Spleen (tissue), 7 donors: ENCODE measurements around the gene OR2AJ1.

Source experiments
- CTCF ChIP-seq, 11 experiments: fragments of 200-600 bp in 7 of 11; fragments of 450-650 bp in 4 of 11; sonication (generic) in 4 of 11; IDR thresholded peaks in 8 of 11; conservative IDR thresholded peaks in 3 of 11; 1 replicate in 7 of 11; 2 replicates in 4 of 11; pipeline versions ENCODE4 v1.4.0 to v1.8.0; 2016 to 2021; ENCODE audit warnings: antibody characterized with exemption in 11 of 11, inconsistent platforms in 4 of 11, mild to moderate bottlenecking in 1 of 11
- POLR2AphosphoS5 ChIP-seq, 3 donors: sonication (generic); formaldehyde crosslinking; IDR thresholded peaks; one replicate each; pipeline ENCODE4 v1.5.1; 2017; ENCODE audit warnings: antibody characterized with exemption in 3 of 3
- donor health status: DM: no; HTN: no; CAD: no; lungs with moderate emphysema.
- donor health status: DM: no; HTN: no; CAD: no.
- donor health status: DM: no; HTN: no; CAD: no.

GRCh38 chr1:247883346-247883745 lies 41.3 kb upstream of the OR2AJ1 start:
- TF ChIP-seq CTCF (IDR thresholded peaks at IDR 0.05 in 8 of 11, conservative IDR thresholded peaks at IDR 0.05 in 3 of 11) (no peak), POLR2AphosphoS5 (IDR thresholded peaks at IDR 0.05) (no peak)
